NCI-H2029 (cell line): Measurements from ENCODE around the gene NMNAT2.
"Not testable (repeated sequence)": the region's sequence is repeated elsewhere in the genome, so short reads cannot be mapped to it uniquely, and the experiment has no call there.

ENCODE experiments used
- DNase-seq: peaks from one replicate; lab custom pipeline; 2025; lab: John Stamatoyannopoulos, UW

Gene NMNAT2

GRCh38 chr1:183285256-183285655 lies 132.9 kb downstream of the NMNAT2 start:
- DNase-seq, result no peak

GRCh38 chr1:183284086-183284485 lies 134.1 kb downstream of the NMNAT2 start:
- DNase-seq, result no peak

GRCh38 chr1:183283286-183283685 lies 134.9 kb downstream of the NMNAT2 start:
- no peak for DNase-seq

GRCh38 chr1:183282101-183282855 lies 135.9 kb downstream of the NMNAT2 start:
- DNase-seq, result no peak

DNA sequence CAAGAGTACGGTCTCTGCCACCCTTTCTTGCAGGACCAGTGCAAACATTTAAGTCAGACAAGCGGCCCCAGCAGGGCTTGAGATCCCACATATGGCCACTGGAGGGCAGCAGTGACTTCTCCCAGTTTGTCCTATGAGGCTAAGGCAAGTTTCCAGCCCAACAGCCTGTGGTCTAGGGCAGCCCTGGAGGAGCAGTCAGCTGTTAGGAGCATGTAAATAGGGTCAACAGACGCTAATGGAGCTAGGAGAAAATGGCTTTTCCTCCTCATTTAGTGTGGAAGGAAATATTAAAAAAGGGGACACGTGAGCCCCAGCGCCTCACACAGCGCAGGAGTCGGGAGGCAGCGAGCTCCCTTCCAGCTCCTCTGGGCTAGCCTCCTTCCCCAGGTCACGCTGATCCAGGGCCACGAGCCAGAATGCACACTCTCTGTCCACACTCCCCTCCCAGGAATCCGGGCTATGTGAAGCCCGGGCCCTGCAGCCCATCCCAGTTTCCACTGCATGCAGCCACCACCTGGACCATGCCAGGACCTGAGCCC lies 136.6 kb downstream of the NMNAT2 start:
- peak; percentile 54 for DNase-seq

- DNase-seq, result no peak
These were observed 137.1 kb downstream of the NMNAT2 start for GRCh38 chr1:183281039-183281438.

DNA sequence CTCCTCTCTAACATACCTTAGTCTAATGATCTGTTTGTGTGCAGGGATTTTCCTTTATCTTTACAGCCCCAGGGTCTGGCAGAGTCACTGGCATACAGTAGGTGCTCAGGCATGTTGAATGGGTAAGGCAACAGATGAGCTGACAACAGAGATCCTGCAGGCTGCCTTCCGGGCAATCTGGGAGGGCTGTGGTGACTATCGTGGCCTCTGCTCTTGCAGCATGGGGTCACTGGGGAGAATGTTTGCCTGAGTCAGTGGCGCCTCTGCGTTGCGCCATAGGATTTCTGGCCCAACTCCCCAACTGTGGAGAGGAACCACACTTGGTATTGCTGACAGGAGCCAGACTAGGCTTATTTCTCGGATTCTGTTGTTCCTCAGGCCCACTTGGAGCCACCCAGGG lies 138.3 kb downstream of the NMNAT2 start:
- no peak for DNase-seq

GRCh38 chr1:183278739-183279591 lies 139.2 kb downstream of the NMNAT2 start:
- no peak for DNase-seq

GRCh38 chr1:183277821-183278738 lies 140.1 kb downstream of the NMNAT2 start:
- DNase-seq, result no peak

DNA sequence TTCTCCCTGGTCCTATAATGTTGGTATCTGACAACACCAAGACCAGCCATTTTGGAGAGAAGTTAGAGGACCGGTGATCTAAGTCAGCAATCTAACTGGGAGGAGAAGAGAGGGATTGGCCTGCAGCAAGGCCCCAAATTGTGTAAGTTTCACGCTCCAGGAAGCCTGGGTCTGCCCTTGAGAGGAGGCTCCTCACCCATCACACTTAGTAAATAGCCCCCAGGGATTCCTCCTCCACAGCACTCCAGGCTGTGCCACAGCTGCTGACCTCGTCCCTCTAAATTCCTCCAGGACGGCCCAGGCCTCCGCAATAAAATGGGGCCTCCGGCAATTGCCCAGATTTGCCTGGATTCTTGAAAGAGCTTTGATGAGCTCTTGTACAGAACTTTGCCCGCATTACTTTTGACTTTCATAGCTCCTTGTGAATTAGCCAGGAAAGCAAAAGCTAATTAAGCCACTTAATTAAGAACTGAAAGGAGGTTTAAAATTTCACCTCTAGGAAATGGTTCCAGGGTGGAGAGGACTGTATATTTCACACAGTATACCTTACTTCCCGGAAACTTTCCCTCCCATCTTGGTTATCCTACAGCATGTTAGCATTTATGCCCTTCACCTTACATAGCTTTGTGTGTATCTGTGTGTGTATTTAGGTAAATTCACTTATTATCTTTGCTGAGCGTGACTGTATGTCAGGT lies 141.6 kb downstream of the NMNAT2 start:
- no peak for DNase-seq

- no peak for DNase-seq
These were observed 142.9 kb downstream of the NMNAT2 start for GRCh38 chr1:183275322-183275721.

DNA sequence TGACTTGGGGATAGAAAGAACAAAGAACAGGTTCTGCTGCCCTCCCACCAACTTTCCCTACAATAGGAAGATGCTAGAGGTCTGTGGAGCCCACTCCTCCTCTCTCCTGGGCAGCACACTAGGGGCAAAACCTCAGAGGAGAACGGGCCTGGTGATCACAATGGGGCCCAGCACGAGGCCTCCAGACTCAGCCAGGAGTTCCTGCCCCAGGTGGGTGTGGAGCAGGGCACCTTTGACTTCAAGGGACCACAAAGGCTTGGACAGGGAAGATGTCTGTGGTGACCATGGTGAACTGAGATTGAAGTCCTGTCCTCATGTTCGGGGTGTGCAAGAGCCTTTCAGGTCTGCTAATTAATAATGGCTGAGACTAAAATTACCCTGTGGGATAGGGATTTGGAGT lies 143.3 kb downstream of the NMNAT2 start:
- DNase-seq, result no peak

DNA sequence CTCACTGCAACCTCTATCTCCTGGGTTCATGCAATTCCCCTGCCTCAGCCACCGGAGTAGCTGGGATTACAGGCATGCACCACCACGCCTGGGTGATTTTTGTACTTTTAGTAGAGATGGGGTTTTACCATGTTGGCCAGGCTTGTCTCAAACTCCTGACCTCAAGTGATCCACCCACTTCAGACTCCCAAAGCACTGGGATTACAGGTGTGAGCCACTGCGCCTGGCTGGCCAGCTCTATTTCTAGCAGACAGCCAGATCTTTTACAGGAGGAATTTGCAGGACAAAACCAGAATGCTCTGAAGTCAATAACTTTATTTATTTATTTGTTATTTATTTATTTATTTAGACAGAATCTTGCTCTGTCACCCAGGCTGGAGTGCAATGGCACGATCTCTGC lies 144.2 kb downstream of the NMNAT2 start:
- not testable (repeated sequence) for DNase-seq

DNA sequence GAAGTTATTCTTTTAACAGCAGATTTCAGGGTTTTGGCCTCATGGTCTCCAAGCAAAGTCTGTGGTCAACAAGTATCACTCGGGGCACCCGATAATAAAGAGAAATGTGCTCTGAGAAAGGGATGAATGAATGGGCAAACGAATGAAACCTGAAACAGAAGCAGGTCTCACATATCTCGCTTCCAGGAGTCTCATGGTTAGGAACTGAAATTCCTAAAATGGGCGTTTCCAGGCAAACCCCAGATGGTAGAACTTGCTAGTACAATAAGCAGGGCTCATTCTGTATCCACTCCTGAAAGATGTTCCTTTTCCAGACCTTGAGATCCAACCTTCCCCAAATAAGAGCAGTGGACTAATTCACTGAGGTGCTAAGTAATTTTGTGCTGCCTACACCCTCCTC lies 144.9 kb downstream of the NMNAT2 start:
- DNase-seq, result no peak

DNA sequence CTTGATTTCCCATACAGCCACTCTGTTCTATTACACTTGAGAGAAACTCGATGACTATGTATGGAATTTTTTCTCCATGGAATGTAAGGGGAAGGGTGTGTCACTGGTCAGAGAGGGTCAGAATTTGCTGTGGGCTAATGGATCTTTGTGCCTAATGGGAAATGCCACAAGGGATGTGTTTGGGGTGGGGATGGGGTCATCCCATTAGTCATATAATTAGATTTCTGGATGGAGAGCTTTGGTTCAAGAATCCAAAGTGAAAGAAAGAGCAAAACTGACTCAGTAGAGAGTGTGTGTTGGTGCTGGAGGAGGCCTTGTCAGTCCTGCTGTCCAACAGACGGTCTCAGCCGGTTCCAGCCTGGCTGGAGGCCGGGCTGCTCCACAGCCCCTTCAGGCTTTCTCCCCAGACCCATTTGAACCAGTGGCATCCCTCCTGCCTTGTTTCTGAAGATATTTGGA lies 145.8 kb downstream of the NMNAT2 start:
- DNase-seq, result no peak

DNA sequence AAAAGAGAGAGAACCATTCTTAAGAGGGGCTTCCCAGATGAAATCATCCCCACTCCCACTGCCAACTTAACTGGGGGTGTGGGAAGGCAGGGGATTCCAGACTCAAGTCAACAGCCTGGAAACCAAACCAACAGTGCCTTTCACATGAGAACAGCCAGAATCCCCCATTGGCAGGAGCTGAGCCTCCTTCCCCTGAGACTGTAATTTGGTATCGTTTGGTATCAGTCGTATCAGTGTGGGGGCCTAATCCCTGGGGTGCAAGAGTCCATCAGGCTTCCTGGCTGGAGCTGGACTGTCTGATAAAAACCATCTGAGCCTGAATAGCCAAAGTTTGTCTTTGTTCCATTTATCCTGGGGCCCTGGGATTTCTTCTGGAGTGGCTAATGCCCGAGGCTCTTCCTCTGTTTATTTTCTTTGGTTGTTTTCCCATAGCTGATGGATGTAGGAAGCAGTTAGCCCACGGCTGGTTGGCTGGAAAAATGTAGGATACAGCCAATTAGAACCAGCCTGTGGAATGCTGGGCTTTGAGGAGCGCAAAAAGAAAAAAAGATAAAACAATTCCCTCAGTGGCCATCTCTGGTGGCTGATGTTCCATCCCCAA lies 147.5 kb downstream of the NMNAT2 start:
- no peak for DNase-seq

DNA sequence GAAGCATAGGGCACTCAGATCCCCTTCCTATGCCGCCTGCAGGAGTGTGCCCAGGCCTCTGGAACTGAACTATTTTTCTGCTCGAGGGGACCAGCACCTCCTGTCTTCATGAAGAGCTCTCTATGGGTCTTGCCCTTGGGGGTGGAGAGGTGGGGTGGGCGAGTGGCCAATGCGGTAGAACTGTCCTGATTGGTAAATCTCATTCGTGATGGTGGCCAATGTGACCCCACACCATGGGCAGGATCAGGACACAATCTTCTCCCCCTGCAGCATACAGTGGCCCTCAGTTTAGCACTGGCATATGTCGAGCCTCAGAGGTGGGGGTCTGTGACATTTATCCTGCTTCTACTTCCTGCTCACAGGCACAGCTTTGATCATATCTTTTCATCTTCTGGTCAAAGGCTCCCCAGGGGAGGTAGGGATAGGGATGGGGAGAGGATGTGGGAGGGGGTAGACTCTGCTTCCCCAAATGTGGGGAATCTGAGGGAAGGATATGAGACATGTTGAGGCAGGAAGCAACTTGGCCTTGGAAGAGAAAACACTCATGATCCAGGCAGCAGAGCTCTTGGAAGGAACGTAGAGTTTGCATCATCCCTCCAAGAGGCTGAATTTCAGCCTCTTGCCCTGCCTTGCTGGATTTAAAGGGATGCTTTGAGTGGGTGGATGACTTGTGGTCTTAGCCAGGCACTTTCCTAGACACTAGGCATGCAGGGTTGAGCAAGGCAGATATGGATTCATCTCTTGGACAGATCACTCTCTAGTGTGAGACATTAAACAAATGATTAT lies 150.3 kb downstream of the NMNAT2 start:
- no peak for DNase-seq

- no peak for DNase-seq
These were observed 154.1 kb downstream of the NMNAT2 start for GRCh38 chr1:183263886-183264602.

GRCh38 chr1:183262628-183263200 lies 155.5 kb downstream of the NMNAT2 start:
- DNase-seq, result no peak
